GM13977 (cell line): ENCODE results near the gene EIPR1.

Experiments used
- DNase-seq: peaks from one replicate; pipeline ENCODE4 v3.0.0; 2012; ENCODE audit warnings: low spot score
- in situ Hi-C: fragments of 300-500 bp; cut with MboI; formaldehyde crosslinking; loops from one replicate; pipeline ENCODE4 v1.12.0; 2022; ENCODE audit warnings: low sequenced_read_pairs, low pct_unique_long_range_greater_than_20kb, mixed read lengths, inconsistent platforms; ENCODE audit not compliant: unreplicated experiment
- TF ChIP-seq, protein P1 (sequence below): IDR thresholded peaks from 2 replicates; pipeline ENCODE4 v1.5.1; 2012; ENCODE audit warnings: mild to moderate bottlenecking, control low read depth; ENCODE audit not compliant: insufficient read depth; ENCODE audit errors: extremely low read depth, missing control alignments

The EIPR1 gene

DNA sequence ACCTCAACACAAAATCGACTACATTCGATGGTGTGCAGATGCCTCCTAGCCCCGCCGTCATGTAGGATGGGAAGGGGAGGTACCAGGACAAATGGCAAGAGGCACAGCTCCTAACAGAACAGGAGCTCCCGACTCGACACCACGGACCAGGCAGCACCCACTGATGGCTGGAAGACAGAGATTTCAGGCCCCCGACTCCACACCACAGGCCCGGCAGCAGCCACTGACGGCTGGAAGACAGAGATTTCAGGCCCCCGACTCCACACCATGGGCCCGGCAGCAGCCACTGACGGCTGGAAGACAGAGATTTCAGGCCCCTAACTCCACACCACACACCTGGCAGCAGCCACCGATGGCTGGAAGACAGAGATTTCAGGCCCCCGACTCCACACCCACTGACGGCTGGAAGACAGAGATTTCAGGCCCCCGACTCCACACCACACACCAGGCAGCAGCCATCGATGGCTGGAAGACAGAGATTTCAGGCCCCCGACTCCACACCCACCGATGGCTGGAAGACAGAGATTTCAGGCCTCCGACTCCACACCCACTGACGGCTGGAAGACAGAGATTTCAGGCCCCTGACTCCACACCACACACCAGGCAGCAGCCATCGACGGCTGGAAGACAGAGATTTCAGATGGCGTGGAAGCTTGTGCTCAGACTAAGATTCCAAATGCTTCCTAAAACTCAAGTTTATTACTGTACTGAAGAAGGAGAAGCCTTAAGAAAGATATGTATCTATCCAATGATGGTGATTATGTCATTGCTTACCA lies 135.5 kb downstream of the EIPR1 start:
- TF ChIP-seq, protein P1, sequence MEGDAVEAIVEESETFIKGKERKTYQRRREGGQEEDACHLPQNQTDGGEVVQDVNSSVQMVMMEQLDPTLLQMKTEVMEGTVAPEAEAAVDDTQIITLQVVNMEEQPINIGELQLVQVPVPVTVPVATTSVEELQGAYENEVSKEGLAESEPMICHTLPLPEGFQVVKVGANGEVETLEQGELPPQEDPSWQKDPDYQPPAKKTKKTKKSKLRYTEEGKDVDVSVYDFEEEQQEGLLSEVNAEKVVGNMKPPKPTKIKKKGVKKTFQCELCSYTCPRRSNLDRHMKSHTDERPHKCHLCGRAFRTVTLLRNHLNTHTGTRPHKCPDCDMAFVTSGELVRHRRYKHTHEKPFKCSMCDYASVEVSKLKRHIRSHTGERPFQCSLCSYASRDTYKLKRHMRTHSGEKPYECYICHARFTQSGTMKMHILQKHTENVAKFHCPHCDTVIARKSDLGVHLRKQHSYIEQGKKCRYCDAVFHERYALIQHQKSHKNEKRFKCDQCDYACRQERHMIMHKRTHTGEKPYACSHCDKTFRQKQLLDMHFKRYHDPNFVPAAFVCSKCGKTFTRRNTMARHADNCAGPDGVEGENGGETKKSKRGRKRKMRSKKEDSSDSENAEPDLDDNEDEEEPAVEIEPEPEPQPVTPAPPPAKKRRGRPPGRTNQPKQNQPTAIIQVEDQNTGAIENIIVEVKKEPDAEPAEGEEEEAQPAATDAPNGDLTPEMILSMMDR, result no peak
- in situ Hi-C loops, result no loop called here
- no peak for DNase-seq

DNA sequence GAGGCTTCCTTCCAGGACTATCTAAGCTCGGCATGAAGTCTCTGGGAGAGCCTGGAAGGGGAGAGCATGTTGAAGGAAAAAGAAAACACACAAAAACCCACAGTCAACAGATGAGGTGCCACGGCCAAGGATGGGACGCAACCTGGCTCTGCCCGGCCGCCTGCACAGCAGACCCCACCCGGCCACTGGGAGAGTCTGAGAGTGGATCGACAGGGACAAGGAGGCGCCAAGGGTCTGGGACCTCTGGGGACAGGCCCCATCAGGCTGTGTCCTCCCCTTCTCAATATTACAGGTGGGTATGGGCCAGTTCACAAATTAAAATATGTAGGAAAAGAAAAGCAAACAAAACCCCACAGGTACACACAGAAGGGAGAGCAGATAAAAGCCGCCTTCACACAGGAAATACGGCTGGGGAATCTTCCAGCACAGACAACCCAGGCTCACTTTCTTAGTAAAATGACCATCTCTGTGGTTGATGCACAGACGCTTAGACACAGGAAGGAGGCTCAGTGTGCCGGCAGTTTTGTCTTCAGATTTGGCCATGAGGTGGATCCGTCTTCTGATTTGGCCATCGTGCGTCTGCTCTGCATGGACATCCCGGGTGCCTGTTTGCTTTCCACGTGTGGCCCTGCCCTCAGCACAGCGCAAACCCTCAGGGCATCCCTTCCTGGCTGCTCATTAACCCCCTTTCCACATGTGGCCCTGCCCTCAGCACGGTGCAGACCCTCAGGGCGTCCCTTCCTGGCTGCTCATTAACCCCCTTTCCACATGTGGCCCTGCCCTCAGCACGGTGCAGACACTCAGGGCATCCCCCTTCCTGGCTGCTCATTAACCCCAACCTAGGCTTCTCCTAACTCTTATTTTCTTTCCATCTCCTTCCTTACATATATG lies 138.4 kb downstream of the EIPR1 start:
- DNase-seq, result no peak
- TF ChIP-seq, protein P1, result no peak
- in situ Hi-C loops, result no loop called here

DNA sequence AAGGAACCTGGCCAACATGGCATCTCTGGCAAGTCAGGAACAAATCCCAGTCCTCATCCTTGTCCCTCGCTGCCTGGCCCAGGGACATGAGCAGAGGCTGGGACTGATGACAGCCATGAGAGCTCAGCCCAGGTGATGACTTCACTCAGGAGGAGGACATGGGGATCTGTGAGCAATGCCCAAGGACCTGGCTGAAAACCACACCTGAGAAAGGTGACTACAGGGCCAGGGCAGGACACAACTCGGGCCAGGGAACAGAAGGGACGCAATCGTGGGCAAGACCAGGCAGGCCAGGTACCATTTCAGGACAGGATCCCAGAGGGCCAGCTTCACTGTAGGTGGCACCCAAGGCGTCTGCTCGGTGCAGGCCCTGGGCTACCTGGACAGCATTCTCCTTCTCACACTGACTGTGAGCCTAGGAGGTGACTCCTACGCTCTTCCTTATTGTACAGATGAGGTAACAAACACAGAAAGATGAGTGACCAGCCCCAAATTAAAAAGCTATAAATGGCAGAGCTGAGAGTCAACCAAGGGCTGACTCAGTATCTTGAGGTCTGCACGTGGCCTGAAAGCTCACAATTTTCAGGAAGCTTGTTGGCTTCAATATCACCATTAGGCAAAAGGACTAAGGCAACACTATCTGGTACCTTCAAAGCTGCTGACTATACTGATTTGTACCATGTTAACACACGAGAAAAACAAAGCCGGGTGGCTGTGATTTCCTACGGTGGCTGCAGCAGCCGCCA lies 141.1 kb downstream of the EIPR1 start:
- no peak for DNase-seq
- in situ Hi-C loops, result no loop called here
- TF ChIP-seq, protein P1, result no peak

DNA sequence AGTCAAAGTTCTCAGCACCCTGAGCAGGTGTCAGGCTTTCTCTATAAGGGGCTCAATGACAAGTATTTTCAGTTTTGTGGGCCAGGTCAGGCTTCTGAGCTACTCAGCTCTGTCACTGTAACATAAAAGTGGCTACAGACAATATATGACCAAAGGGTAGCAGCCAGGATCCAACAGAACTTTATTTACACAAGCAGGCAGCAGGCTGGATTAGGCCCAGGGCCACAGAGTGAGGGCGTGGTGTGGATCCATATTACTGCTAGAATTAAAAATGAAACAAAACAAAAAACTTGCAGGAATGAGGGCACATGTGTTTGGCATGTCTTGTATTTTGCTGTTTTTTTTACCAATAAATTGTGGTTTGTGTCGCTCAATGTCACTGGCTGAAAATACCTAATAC lies 143.7 kb downstream of the EIPR1 start:
- DNase-seq, result no peak
- in situ Hi-C loops, result no loop called here
- TF ChIP-seq, protein P1, result no peak

DNA sequence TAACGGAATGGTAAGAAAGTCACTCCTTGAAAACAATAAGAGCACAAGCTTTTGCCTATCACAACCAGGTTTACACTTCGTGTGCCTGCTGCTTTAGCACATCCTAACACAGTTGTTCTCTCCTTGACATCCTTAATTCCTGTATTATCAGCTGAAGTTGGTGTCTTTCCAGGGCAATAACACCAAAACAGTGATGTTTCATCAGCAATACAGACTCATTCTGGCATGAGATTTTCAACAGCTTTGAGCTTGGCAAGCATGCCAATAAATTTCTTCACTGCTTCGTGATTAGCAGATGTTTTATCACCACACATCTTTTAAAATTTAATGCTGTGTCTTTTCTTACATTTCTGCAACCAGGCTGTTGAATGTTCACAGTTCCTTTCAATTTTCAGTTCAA lies 148.4 kb downstream of the EIPR1 start:
- DNase-seq, result no peak
- in situ Hi-C loops, result no loop called here
- TF ChIP-seq, protein P1, result no peak

DNA sequence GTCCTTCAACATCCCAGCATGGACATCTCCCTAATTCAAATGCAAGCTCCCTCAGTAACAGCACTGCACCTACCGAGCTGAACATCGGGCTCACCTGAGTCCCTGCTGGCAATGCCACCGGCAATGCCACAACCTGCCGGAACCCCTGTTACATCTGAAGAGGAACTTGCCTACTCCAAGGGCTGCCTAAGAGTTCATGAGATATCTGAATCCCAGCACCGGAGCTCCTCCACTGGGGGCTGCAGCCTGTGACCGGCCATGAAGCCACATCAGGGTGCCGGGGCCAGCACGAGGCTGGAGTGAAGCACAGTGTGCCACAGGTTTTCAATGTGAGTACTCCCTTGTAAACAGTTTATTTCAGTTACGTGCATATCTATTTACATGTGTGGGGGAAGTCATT lies 152.9 kb downstream of the EIPR1 start:
- TF ChIP-seq, protein P1, result no peak
- in situ Hi-C loops, result no loop called here

More for the DNA sequence above, 152.9 kb downstream of the EIPR1 start:
- no peak for DNase-seq
